ACHN (cell line): ENCODE data around the gene PEX16.
"Not testable (repeated sequence)": the region's sequence is repeated elsewhere in the genome, so short reads cannot be mapped to it uniquely, and the experiment has no call there.

Source experiments
- DNase-seq: peaks from one replicate; pipeline ENCODE4 v3.0.0-alpha.2; 2015
- in situ Hi-C: cut with HindIII; loops from 2 replicates; pipeline ENCODE4 v1.10.0; 2017; ENCODE audit warnings: low sequenced_read_pairs, low pct_ligation_motif_present, low pct_unique_long_range_greater_than_20kb

Gene PEX16

GRCh38 chr11:45905095-45905494 lies 12.6 kb downstream of the PEX16 start:
- in situ Hi-C loops: no loop called here

GRCh38 chr11:45904309-45904915 lies 13.3 kb downstream of the PEX16 start:
- in situ Hi-C loops: no loop called here
- no peak for DNase-seq

More at GRCh38 chr11:45905095-45905494, 12.6 kb downstream of the PEX16 start:
- no peak for DNase-seq

- in situ Hi-C loops: no loop called here
- DNase-seq: no peak
Measured at GRCh38 chr11:45902452-45903380, 15.0 kb downstream of the PEX16 start.

GRCh38 chr11:45901626-45902025 lies 16.1 kb downstream of the PEX16 start:
- no peak for DNase-seq
- in situ Hi-C loops: no loop called here

- no peak for DNase-seq
- in situ Hi-C loops: no loop called here
Measured at GRCh38 chr11:45900916-45901617, 16.6 kb downstream of the PEX16 start.

- in situ Hi-C loops, DNase-seq: not testable (repeated sequence)
Measured at GRCh38 chr11:45900175-45900800, 17.4 kb downstream of the PEX16 start.

- peak; percentile 77 for DNase-seq
- in situ Hi-C loops: no loop called here
Measured at GRCh38 chr11:45899448-45900174, 18.1 kb downstream of the PEX16 start.

GRCh38 chr11:45899086-45899447 lies 18.6 kb downstream of the PEX16 start:
- DNase-seq: no peak
- in situ Hi-C loops: no loop called here

GRCh38 chr11:45897556-45897955 lies 20.1 kb downstream of the PEX16 start:
- in situ Hi-C loops: no loop called here
- no peak for DNase-seq

GRCh38 chr11:45896422-45896984 lies 21.2 kb downstream of the PEX16 start:
- no peak for DNase-seq
- in situ Hi-C loops: no loop called here

- in situ Hi-C loops: no loop called here
Measured at GRCh38 chr11:45895553-45896259, 22.0 kb downstream of the PEX16 start.

GRCh38 chr11:45894555-45895247 lies 23.0 kb downstream of the PEX16 start:
- in situ Hi-C loops: no loop called here

More at GRCh38 chr11:45895553-45896259, 22.0 kb downstream of the PEX16 start:
- DNase-seq: no peak

GRCh38 chr11:45892856-45893255 lies 24.8 kb downstream of the PEX16 start:
- in situ Hi-C loops: no loop called here
- DNase-seq: no peak

More at GRCh38 chr11:45894555-45895247, 23.0 kb downstream of the PEX16 start:
- no peak for DNase-seq

- DNase-seq: no peak
Measured at GRCh38 chr11:45890886-45891550, 26.7 kb downstream of the PEX16 start.

GRCh38 chr11:45889966-45890365 lies 27.7 kb downstream of the PEX16 start:
- no peak for DNase-seq
- in situ Hi-C loops: no loop called here

More at GRCh38 chr11:45890886-45891550, 26.7 kb downstream of the PEX16 start:
- in situ Hi-C loops: no loop called here

- no peak for DNase-seq
- in situ Hi-C loops: no loop called here
Measured at GRCh38 chr11:45889555-45889954, 28.1 kb downstream of the PEX16 start.
